SK-N-SH (cell line): ENCODE measurements around the gene SUN5.

Source experiments
- EP300 ChIP-seq, 2 experiments: IDR thresholded peaks; 2 replicates each; pipeline versions ENCODE4 v1.4.0 to v1.6.1; 2012; ENCODE audit warnings: borderline replicate concordance in 1 of 2, low read depth in 1 of 2, low read length in 1 of 2
- EZH2phosphoT487 ChIP-seq: fragments of 200-600 bp; sonication (generic); IDR thresholded peaks from 2 replicates; pipeline ENCODE4 v1.6.1; 2017; ENCODE audit warnings: low read depth, mixed run types, mild to moderate bottlenecking, antibody characterized with exemption, moderate library complexity, borderline replicate concordance
- FOSL2 ChIP-seq: IDR thresholded peaks from 2 replicates; pipeline ENCODE4 v1.4.0; 2012; ENCODE audit warnings: low read depth, mild to moderate bottlenecking, moderate library complexity, borderline replicate concordance
- GABPA ChIP-seq: IDR thresholded peaks from 2 replicates; pipeline ENCODE4 v1.4.0; 2012; ENCODE audit warnings: low read depth, mild to moderate bottlenecking
- MXI1 ChIP-seq: IDR thresholded peaks from 2 replicates; pipeline ENCODE4 v1.6.1; 2012; ENCODE audit warnings: mild to moderate bottlenecking, low read depth, low read length, improper control_type of control experiment
- NFIC ChIP-seq: IDR thresholded peaks from 2 replicates; pipeline ENCODE4 v1.4.0; 2012; ENCODE audit warnings: borderline replicate concordance
- RAD21 ChIP-seq: IDR thresholded peaks from 2 replicates; pipeline ENCODE4 v1.6.1; 2012; ENCODE audit warnings: mild to moderate bottlenecking, low read length
- TAF1 ChIP-seq: IDR thresholded peaks from 2 replicates; pipeline ENCODE4 v1.6.1; 2012; ENCODE audit warnings: low read depth, mild to moderate bottlenecking, low read length, moderate library complexity, borderline replicate concordance
- TEAD4 ChIP-seq: IDR thresholded peaks from 2 replicates; pipeline ENCODE4 v1.4.0; 2012; ENCODE audit warnings: mild to moderate bottlenecking, borderline replicate concordance; ENCODE audit not compliant: insufficient read depth
- TF ChIP-seq, protein P1 (sequence below): fragments of 200-600 bp; sonication (generic); IDR thresholded peaks from 2 replicates; pipeline ENCODE4 v1.6.1; 2017; ENCODE audit warnings: antibody characterized with exemption, mild to moderate bottlenecking, moderate library complexity
- TF ChIP-seq, protein P2 (sequence below): IDR thresholded peaks from 2 replicates; pipeline ENCODE4 v1.4.0; 2012; ENCODE audit warnings: low read depth
- TF ChIP-seq, protein P3 (sequence below): IDR thresholded peaks from 2 replicates; pipeline ENCODE4; 2012

DNA sequence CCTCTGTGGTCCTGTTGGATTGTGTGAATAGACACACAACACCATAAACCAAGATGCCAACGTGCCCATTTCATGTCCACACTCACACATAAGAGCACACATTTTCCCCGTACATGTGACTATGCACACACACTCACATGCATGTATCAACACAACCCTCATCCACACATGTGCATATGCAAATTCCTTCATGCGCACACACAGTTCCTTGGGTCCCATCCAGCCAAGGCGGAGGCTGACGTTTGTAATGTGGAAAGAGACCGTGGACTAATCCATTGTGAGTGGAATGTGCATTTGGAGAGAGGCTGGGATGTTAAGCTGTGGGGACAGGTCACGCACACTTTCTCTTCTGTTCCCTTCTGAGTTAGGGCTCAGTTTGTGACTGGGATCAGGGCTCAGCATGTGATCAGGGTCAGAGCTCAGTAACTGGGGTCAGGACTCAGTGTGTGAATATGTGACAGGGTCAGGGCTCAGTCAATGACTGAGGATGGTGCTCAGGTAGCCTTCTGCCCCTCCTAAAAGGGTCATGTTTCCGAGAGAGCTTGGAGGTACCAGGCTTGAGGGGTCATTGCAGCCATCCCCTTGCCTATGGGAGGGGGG lies 2.6 kb upstream of the SUN5 start:
- TF ChIP-seq EP300 (IDR thresholded peaks at IDR 0.05; ENCODE audit: borderline replicate concordance in 1 of 2, low read depth in 1 of 2, low read length in 1 of 2) (no peak), RAD21 (no peak), TAF1 (no peak), EZH2phosphoT487 (no peak), NFIC (no peak), GABPA (no peak), MXI1 (no peak), TEAD4 (no peak), FOSL2 (no peak)
- TF ChIP-seq, protein P1, sequence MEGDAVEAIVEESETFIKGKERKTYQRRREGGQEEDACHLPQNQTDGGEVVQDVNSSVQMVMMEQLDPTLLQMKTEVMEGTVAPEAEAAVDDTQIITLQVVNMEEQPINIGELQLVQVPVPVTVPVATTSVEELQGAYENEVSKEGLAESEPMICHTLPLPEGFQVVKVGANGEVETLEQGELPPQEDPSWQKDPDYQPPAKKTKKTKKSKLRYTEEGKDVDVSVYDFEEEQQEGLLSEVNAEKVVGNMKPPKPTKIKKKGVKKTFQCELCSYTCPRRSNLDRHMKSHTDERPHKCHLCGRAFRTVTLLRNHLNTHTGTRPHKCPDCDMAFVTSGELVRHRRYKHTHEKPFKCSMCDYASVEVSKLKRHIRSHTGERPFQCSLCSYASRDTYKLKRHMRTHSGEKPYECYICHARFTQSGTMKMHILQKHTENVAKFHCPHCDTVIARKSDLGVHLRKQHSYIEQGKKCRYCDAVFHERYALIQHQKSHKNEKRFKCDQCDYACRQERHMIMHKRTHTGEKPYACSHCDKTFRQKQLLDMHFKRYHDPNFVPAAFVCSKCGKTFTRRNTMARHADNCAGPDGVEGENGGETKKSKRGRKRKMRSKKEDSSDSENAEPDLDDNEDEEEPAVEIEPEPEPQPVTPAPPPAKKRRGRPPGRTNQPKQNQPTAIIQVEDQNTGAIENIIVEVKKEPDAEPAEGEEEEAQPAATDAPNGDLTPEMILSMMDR = no peak
- TF ChIP-seq, protein P2, sequence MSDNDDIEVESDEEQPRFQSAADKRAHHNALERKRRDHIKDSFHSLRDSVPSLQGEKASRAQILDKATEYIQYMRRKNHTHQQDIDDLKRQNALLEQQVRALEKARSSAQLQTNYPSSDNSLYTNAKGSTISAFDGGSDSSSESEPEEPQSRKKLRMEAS = no peak
- TF ChIP-seq, protein P3, sequence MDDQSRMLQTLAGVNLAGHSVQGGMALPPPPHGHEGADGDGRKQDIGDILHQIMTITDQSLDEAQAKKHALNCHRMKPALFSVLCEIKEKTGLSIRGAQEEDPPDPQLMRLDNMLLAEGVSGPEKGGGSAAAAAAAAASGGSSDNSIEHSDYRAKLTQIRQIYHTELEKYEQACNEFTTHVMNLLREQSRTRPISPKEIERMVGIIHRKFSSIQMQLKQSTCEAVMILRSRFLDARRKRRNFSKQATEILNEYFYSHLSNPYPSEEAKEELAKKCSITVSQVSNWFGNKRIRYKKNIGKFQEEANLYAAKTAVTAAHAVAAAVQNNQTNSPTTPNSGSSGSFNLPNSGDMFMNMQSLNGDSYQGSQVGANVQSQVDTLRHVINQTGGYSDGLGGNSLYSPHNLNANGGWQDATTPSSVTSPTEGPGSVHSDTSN = no peak
